ENCODE data around the gene CD28.

DNA sequence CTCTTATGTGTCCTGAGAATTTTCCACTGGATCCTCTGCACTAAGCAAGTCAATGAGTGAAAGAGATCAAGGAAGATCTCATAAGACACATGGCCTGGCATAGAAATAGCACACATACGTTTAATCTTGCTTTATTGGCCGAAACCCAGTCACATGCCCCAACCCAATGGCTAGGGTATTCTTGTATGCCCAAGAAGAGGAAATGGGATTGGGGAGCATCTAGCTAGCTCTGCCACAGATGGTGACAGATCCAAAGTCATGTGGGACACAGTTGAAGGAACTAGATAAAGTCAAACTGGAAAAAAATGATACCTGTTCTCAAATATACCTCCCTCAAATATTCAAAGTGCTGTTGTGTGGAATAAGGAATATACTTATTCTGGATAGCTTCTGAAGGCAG lies 74.7 kb downstream of the CD28 start:
- TF ChIP-seq CTCF (IDR thresholded peaks at IDR 0.05) (no peak), POLR2A (IDR thresholded peaks at IDR 0.05) (no peak)
